GM19240 (cell line): ENCODE results near the gene PDC.

ENCODE experiments used
- DNase-seq: peaks from one replicate; pipeline ENCODE4 v3.0.0; 2011; ENCODE audit warnings: low spot score; ENCODE audit not compliant: insufficient read length

Gene PDC

GRCh38 chr1:186461014-186461413 lies at the start of gene PDC:
Gene PDC (minus strand): TSS chr1:186461114. CDS start chr1:186449459, 11,655 bp downstream.
- no peak for DNase-seq

- no peak for DNase-seq
Measured at GRCh38 chr1:186503190-186503589, 42.3 kb upstream of the PDC start.

GRCh38 chr1:186502087-186502486 lies 41.2 kb upstream of the PDC start:
- DNase-seq: no peak

- DNase-seq: no peak
Measured at GRCh38 chr1:186500804-186501203, 39.9 kb upstream of the PDC start.

- no peak for DNase-seq
Measured at GRCh38 chr1:186499571-186499970, 38.7 kb upstream of the PDC start.

- no peak for DNase-seq
Measured at GRCh38 chr1:186498695-186499389, 37.9 kb upstream of the PDC start.

GRCh38 chr1:186498071-186498470 lies 37.2 kb upstream of the PDC start:
- no peak for DNase-seq

- DNase-seq: no peak
Measured at GRCh38 chr1:186497651-186498050, 36.7 kb upstream of the PDC start.

- DNase-seq: no peak
Measured at GRCh38 chr1:186496171-186496851, 35.4 kb upstream of the PDC start.

- no peak for DNase-seq
Measured at GRCh38 chr1:186494832-186495271, 33.9 kb upstream of the PDC start.

- no peak for DNase-seq
Measured at GRCh38 chr1:186492531-186493291, 31.8 kb upstream of the PDC start.

GRCh38 chr1:186491336-186491735 lies 30.4 kb upstream of the PDC start:
- DNase-seq: no peak

- DNase-seq: no peak
Measured at GRCh38 chr1:186487163-186487562, 26.2 kb upstream of the PDC start.

GRCh38 chr1:186486061-186486460 lies 25.1 kb upstream of the PDC start:
- DNase-seq: no peak

- DNase-seq: no peak
Measured at GRCh38 chr1:186483561-186483960, 22.6 kb upstream of the PDC start.

GRCh38 chr1:186482661-186483255 lies 21.8 kb upstream of the PDC start:
- no peak for DNase-seq

GRCh38 chr1:186481303-186481888 lies 20.5 kb upstream of the PDC start:
- no peak for DNase-seq

GRCh38 chr1:186479162-186479561 lies 18.2 kb upstream of the PDC start:
- DNase-seq: no peak

- DNase-seq: no peak
Measured at GRCh38 chr1:186476264-186477040, 15.5 kb upstream of the PDC start.

GRCh38 chr1:186474208-186474607 lies 13.3 kb upstream of the PDC start:
- DNase-seq: no peak

GRCh38 chr1:186473047-186473446 lies 12.1 kb upstream of the PDC start:
- no peak for DNase-seq
